K562 (cell line): ENCODE data around the gene VRK3. TPM values are rescaled to one million over a fixed set of nuclear protein-coding genes. Genes with fewer than 3 reads are reported as not detected.

Source experiments
- ARID2 ChIP-seq: fragments of 450-650 bp; IDR thresholded peaks from 2 replicates; pipeline ENCODE4 v1.6.1; 2017; ENCODE audit warnings: antibody characterized with exemption, mild to moderate bottlenecking
- ASH1L ChIP-seq: fragments of 450-650 bp; IDR thresholded peaks from 2 replicates; pipeline ENCODE4 v1.6.1; 2018; ENCODE audit warnings: borderline replicate concordance, mild to moderate bottlenecking, low read depth; ENCODE audit not compliant: partially characterized antibody
- CBX1 ChIP-seq: sonication (generic); IDR thresholded peaks from 2 replicates; pipeline ENCODE4 v1.6.1; 2016; ENCODE audit warnings: antibody characterized with exemption, low read depth, mild to moderate bottlenecking
- CBX3 ChIP-seq, 2 experiments: IDR thresholded peaks; 1 replicate in 1 of 2; 2 replicates in 1 of 2; pipeline ENCODE4 v1.6.1; 2012; ENCODE audit warnings: inconsistent platforms in 2 of 2, low read length in 2 of 2, borderline replicate concordance in 1 of 2, control low read depth in 1 of 2
- DMBX1 ChIP-seq: fragments of 250-450 bp; sonication (Bioruptor Pico); IDR thresholded peaks from 2 replicates; pipeline ENCODE4 v1.8.0; 2022; ENCODE audit warnings: inconsistent platforms, mild to moderate bottlenecking, moderate library complexity, borderline replicate concordance
- HCFC1 ChIP-seq: IDR thresholded peaks from 2 replicates; pipeline ENCODE4 v1.6.1; 2012; ENCODE audit warnings: low read depth, low read length, improper control_type of control experiment
- HDAC2 ChIP-seq: fragments of 450-650 bp; IDR thresholded peaks from 2 replicates; pipeline ENCODE4 v1.6.1; 2016; ENCODE audit warnings: mild to moderate bottlenecking
- HNRNPH1 ChIP-seq: fragments of 200-400 bp; formaldehyde crosslinking; optimal IDR thresholded peaks from 2 replicates; pipeline ENCODE3; 2017; ENCODE audit warnings: low read depth, mild to moderate bottlenecking, low read length, moderate library complexity
- KAT7 ChIP-seq: sonication (generic); formaldehyde crosslinking; IDR thresholded peaks from 2 replicates; pipeline ENCODE4 v1.8.0; 2022; ENCODE audit warnings: missing genetic modification reagents, mild to moderate bottlenecking, borderline replicate concordance
- MBD1 ChIP-seq: fragments of 250-450 bp; sonication (Bioruptor Pico); IDR thresholded peaks from 2 replicates; pipeline ENCODE4 v1.8.0; 2022; ENCODE audit warnings: inconsistent platforms
- MTA3 ChIP-seq: fragments of 450-650 bp; formaldehyde crosslinking; IDR thresholded peaks from 2 replicates; pipeline ENCODE4 v1.6.1; 2017; ENCODE audit warnings: mild to moderate bottlenecking, borderline replicate concordance
- RAD21 ChIP-seq, 2 experiments: fragments of 250-450 bp in 1 of 2; fragments of 450-650 bp in 1 of 2; sonication (Bioruptor Pico) in 1 of 2; formaldehyde crosslinking in 1 of 2; IDR thresholded peaks in 1 of 2; conservative IDR thresholded peaks in 1 of 2; 2 replicates each; pipeline versions ENCODE4 v1.4.0 to v1.8.0; 2020 to 2022; ENCODE audit warnings: mild to moderate bottlenecking in 2 of 2, moderate library complexity in 1 of 2
- SIN3A ChIP-seq, 2 experiments: fragments of 150-350 bp in 1 of 2; IDR thresholded peaks; 2 replicates each; pipeline ENCODE4 v1.6.1; 2011 to 2016; ENCODE audit warnings: borderline replicate concordance in 2 of 2, low read depth in 2 of 2, low read length in 2 of 2, mild to moderate bottlenecking in 2 of 2, moderate library complexity in 2 of 2; ENCODE audit not compliant: control insufficient read depth in 1 of 2
- SP1 ChIP-seq: sonication (generic); formaldehyde crosslinking; IDR thresholded peaks from 2 replicates; pipeline ENCODE4 v1.8.1; 2022; ENCODE audit warnings: mild to moderate bottlenecking, missing genetic modification reagents
- ZHX1 ChIP-seq: fragments of 150-350 bp; conservative IDR thresholded peaks from 2 replicates; pipeline ENCODE4 v1.6.1; 2014; ENCODE audit warnings: low read length
- ZKSCAN1 ChIP-seq: fragments of 150-350 bp; IDR thresholded peaks from 2 replicates; pipeline ENCODE4 v1.6.1; 2016; ENCODE audit warnings: low read depth, low read length
- polyA plus RNA-seq, 8 experiments: library from polyadenylated mRNA; depleted of rRNA in 4 of 8; stranded (reverse) in 5 of 8; unstranded in 3 of 8; fragments of >200 nt; fragmentation: Nextera tagmentation in 2 of 8; fragmentation: Illumina TruSeq in 1 of 8; extraction: Ambion mirVana in 2 of 8; extraction: Trizol in 1 of 8; gene quantifications; 2 replicates each; pipeline versions ENCODE4 v1.2.1 to v1.2.3, GENCODE V29; 2011 to 2014; ENCODE audit warnings: inconsistent platforms in 1 of 8, missing spikeins in 1 of 8
- total RNA-seq, 7 experiments: library from RNA; depleted of rRNA in 6 of 7; stranded (reverse); fragments of >200 nt in 6 of 7; fragmentation: Illumina TruSeq in 2 of 7; extraction: Trizol in 2 of 7; gene quantifications; 2 replicates each; pipeline versions ENCODE4 v1.2.1 to v1.2.3, GENCODE V29; 2011 to 2021; ENCODE audit warnings: low replicate concordance in 1 of 7
- TF ChIP-seq, protein P1 (sequence below): sonication (generic); formaldehyde crosslinking; IDR thresholded peaks from 2 replicates; pipeline ENCODE4 v1.8.1; 2023; ENCODE audit warnings: mild to moderate bottlenecking, missing genetic modification reagents
- TF ChIP-seq, protein P2 (sequence below): fragments of 250-450 bp; sonication (Bioruptor Pico); IDR thresholded peaks from 2 replicates; pipeline ENCODE4 v1.5.0; 2021; ENCODE audit warnings: mild to moderate bottlenecking, borderline replicate concordance

VRK3 gene
- total and polyA plus RNA-seq, 9 of the 15 experiments (the other 6 are each of a cell fraction or from before 2014, with no cell fraction given): 25.6 to 94.3 (median 42.9) TPM

- 0 out of 2 replicates have a peak, but pooled peaks have one; percentile 19 for TF ChIP-seq KAT7 (CRISPR knock-in tag)
- TF ChIP-seq ZKSCAN1: 0 out of 2 replicates have a peak, but pooled peaks have one; percentile 15
- peak; percentile 95 to 96 for TF ChIP-seq RAD21 (CRISPR knock-in tag; conservative IDR thresholded peaks at IDR 0.05 in 1 of 2, IDR thresholded peaks at IDR 0.05 in 1 of 2)
- TF ChIP-seq, protein P1, sequence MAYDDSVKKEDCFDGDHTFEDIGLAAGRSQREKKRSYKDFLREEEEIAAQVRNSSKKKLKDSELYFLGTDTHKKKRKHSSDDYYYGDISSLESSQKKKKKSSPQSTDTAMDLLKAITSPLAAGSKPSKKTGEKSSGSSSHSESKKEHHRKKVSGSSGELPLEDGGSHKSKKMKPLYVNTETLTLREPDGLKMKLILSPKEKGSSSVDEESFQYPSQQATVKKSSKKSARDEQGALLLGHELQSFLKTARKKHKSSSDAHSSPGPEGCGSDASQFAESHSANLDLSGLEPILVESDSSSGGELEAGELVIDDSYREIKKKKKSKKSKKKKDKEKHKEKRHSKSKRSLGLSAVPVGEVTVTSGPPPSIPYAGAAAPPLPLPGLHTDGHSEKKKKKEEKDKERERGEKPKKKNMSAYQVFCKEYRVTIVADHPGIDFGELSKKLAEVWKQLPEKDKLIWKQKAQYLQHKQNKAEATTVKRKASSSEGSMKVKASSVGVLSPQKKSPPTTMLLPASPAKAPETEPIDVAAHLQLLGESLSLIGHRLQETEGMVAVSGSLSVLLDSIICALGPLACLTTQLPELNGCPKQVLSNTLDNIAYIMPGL (CRISPR knock-in tag): peak; percentile 65; the same call in 1 of the 2 replicates
- 0 out of 2 replicates have a peak, but pooled peaks have one; percentile 13 for TF ChIP-seq HDAC2
- TF ChIP-seq ZHX1: no peak
- 0 out of 2 replicates have a peak, but pooled peaks have one; percentile 24 for TF ChIP-seq MTA3
- peak; percentile 34; the same call in 1 of the 2 replicates for TF ChIP-seq HCFC1
- TF ChIP-seq ASH1L: no peak
- no peak for TF ChIP-seq DMBX1 (CRISPR knock-in tag)
- TF ChIP-seq CBX1: 0 out of 2 replicates have a peak, but pooled peaks have one; percentile 34
- TF ChIP-seq SP1 (CRISPR knock-in tag): peak; percentile 39; the same call in 1 of the 2 replicates
- TF ChIP-seq CBX3 (IDR thresholded peaks at IDR 0.05; ENCODE audit: borderline replicate concordance in 1 of 2, low read length in 2 of 2): no peak
- TF ChIP-seq SIN3A (IDR thresholded peaks at IDR 0.05; ENCODE audit: borderline replicate concordance in 2 of 2, control insufficient read depth in 1 of 2, low read depth in 2 of 2, low read length in 2 of 2): peak in 1 of 2 experiments; percentile 7; a peak in 1 of 4 replicates
- TF ChIP-seq ARID2: peak; percentile 87
- TF ChIP-seq, protein P2, sequence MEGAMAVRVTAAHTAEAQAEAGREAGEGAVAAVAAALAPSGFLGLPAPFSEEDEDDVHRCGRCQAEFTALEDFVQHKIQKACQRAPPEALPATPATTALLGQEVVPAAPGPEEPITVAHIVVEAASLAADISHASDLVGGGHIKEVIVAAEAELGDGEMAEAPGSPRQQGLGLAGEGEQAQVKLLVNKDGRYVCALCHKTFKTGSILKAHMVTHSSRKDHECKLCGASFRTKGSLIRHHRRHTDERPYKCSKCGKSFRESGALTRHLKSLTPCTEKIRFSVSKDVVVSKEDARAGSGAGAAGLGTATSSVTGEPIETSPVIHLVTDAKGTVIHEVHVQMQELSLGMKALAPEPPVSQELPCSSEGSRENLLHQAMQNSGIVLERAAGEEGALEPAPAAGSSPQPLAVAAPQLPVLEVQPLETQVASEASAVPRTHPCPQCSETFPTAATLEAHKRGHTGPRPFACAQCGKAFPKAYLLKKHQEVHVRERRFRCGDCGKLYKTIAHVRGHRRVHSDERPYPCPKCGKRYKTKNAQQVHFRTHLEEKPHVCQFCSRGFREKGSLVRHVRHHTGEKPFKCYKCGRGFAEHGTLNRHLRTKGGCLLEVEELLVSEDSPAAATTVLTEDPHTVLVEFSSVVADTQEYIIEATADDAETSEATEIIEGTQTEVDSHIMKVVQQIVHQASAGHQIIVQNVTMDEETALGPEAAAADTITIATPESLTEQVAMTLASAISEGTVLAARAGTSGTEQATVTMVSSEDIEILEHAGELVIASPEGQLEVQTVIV (CRISPR knock-in tag): no peak
- TF ChIP-seq HNRNPH1: no peak
- TF ChIP-seq MBD1 (CRISPR knock-in tag): no peak
Observed at GRCh38 chr19:49937750-49938381, 87.3 kb downstream of the VRK3 start (continued).
